SH-SY5Y (cell line): Measurements from ENCODE around the gene LTBP1.

Source experiments
- GATA2 ChIP-seq: IDR thresholded peaks from 2 replicates; pipeline ENCODE4 v1.6.1; 2011; ENCODE audit warnings: mild to moderate bottlenecking, low read depth, low read length
- GATA3 ChIP-seq: IDR thresholded peaks from 2 replicates; pipeline ENCODE4 v1.6.1; 2011; ENCODE audit warnings: low read depth, mild to moderate bottlenecking, low read length, moderate library complexity

DNA sequence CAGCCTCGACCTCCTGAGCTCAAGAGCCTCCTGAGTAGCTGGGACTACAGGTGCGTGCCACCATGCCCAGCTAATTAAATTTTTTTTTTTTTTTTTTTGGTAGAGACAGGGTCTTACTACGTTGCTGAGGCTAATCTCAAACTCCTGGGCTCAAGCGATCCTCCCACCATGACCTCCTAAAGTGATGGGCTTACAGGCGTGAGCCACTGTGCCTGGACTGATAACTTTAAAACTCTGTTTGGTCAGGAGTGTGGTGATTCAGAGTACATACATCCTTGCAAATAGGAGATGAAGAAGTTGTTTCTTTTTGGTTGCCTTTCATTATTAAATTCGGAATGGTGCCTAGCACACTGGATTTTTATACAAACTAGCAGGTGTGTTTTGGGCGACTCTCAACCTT is 73.0 kb downstream of the LTBP1 start:
- TF ChIP-seq GATA3 (no peak), GATA2 (no peak)
